Measurements from ENCODE around the gene ACP7. TPM values are rescaled to one million over a fixed set of nuclear protein-coding genes. Genes with fewer than 3 reads are reported as not detected.

ACP7 gene
- total RNA-seq, 4 donors from 2014 or later, result not detected

DNA sequence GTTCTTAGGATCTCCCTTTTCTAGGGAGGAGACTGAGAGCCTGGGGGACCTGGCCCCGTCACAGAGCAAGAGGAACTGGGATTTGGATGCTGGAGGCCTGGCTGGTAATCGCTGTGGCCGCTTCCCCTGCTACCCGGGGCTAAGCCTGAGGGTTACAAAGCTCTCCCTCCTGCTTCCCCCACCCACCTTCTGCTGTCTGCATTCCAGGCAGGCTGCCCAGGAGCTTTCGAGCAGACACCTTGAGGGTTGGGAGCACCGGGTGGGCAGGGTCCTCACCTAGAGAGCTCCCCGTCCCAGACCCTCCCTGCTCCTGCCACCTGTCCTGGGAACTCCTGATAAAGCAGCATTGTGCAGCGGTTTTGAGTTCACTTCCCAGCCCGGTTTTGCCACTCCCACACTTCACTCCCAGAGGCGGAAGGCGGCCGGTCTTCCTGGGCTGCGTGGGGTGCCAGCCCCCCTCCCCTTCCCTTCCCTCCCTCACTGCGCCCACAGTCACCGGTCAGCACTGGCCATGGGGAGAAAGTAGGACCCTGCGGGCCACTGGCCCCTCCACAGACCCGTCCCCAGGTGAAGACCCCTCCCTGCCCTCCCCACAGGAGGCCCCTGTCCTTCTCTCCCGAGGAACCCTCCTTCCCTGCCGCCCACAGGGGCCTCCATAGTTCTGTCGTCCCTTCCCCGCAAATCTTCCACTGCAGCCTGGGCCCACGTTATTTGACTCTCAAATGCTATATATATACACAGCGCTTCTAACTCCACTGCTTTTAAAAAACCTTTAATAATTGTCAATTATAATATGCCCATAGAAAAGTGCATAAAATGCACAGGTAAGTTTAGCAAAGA, 49.5 kb downstream of the ACP7 start:
- Histone ChIP-seq H3K4me3 (peak overlapping the region; percentile 19 to 31 (median 24)), H3K27me3 (no peaks in the 10 kb centered on the region), H3K36me3 (no peaks in the 10 kb centered on the region), H3K9me3 (no peaks in the 10 kb centered on the region), H3K4me1 (peaks cover 55 to 83% (median 81%) of the 10 kb centered on the region in 4 donors), H3K27ac (replicated peaks in 1 of 4) (peak overlapping the region; percentile 55 to 76 (median 66))
- TF ChIP-seq, protein P1, sequence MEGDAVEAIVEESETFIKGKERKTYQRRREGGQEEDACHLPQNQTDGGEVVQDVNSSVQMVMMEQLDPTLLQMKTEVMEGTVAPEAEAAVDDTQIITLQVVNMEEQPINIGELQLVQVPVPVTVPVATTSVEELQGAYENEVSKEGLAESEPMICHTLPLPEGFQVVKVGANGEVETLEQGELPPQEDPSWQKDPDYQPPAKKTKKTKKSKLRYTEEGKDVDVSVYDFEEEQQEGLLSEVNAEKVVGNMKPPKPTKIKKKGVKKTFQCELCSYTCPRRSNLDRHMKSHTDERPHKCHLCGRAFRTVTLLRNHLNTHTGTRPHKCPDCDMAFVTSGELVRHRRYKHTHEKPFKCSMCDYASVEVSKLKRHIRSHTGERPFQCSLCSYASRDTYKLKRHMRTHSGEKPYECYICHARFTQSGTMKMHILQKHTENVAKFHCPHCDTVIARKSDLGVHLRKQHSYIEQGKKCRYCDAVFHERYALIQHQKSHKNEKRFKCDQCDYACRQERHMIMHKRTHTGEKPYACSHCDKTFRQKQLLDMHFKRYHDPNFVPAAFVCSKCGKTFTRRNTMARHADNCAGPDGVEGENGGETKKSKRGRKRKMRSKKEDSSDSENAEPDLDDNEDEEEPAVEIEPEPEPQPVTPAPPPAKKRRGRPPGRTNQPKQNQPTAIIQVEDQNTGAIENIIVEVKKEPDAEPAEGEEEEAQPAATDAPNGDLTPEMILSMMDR (IDR thresholded peaks at IDR 0.05), result no peak
- TF ChIP-seq POLR2AphosphoS5 (IDR thresholded peaks at IDR 0.05), result no peak
- no peak for TF ChIP-seq POLR2A (IDR thresholded peaks at IDR 0.05; ENCODE audit: low read depth)
- TF ChIP-seq EP300 (IDR thresholded peaks at IDR 0.05), result no peak
- intact Hi-C loops (cut with DNase I), result no loop called here
- DNase-seq (ENCODE audit: extremely low spot score), result no peak
- WGBS, result 36% methylated on average over 23 of the region's 23 CpGs

DNA sequence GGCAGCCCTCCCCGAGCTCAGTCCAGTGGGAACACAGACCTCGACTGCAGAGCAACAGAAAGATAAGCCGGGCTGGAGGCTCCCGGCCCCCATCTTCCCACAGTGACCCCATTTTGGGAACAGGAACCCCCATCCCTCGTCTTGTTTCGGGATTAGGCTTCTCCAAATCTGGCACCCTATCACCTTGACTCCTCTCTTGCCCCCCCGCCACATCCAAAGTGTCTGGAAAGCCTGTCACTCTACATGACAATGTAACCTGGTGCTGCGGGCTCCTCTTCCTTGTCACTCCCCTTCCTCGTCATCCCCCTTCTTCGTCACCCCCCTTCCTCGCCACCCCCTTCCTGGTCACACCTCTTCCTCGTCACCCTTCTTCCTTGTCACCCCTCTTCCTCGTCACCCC, 51.5 kb downstream of the ACP7 start:
- H3K27me3 ChIP-seq, result no peaks in the 10 kb centered on the region
- H3K4me1 ChIP-seq, result peaks cover 47 to 82% (median 80%) of the 10 kb centered on the region in 4 donors
- intact Hi-C loops (cut with DNase I), result no loop called here
- no peak for DNase-seq (ENCODE audit: extremely low spot score)
- no peak overlapping the region for H3K27ac ChIP-seq (replicated peaks in 1 of 4)
- no peak overlapping the region for H3K4me3 ChIP-seq
- 89% methylated on average over 13 of the region's 13 CpGs for WGBS
- TF ChIP-seq, protein P1 (IDR thresholded peaks at IDR 0.05), result no peak
- no peak for TF ChIP-seq POLR2A (IDR thresholded peaks at IDR 0.05; ENCODE audit: low read depth)
- TF ChIP-seq POLR2AphosphoS5 (IDR thresholded peaks at IDR 0.05), result no peak
- no peak for TF ChIP-seq EP300 (IDR thresholded peaks at IDR 0.05)
- no peaks in the 10 kb centered on the region for H3K36me3 ChIP-seq
- H3K9me3 ChIP-seq, result no peaks in the 10 kb centered on the region

DNA sequence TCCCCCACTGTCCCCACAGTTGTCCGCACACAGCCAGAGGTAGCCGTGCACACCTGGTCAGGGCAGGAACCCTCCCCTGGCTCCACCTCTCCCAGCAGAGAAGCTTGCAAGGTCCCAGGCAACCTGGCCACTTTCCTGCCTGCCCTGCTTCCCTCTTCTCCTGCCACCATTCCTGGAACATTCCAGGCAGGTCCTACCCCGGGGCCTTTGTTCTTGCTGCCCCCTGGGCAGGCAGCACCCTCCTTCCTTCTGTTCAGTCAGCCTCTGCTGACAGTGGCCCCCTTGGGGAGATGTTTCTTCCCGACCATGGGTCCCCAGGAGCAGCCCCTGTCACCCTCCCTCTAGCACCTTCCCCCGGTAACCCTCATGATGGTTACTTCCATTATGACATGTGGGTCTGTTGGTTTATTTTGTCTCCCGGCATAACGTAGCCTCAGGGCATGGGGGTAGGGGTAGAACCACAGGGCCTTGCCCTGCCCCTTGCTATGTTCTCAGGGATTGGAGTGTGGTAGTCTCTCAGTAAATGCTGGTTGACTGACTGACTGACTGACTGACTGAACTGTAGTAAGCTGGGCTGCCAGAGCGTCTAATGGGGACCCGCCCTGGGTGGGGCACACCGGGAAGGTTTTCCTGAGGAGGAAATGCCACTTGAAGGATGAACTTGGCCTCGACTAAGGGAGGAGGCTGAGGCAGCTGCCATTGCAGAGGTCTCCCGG, 52.2 kb downstream of the ACP7 start:
- 81% methylated on average over 9 of the region's 12 CpGs for WGBS
- intact Hi-C loops (cut with DNase I), result no loop called here
- no peak for DNase-seq (ENCODE audit: extremely low spot score)
- no peak overlapping the region for H3K4me3 ChIP-seq
- H3K36me3 ChIP-seq, result no peaks in the 10 kb centered on the region
- TF ChIP-seq POLR2AphosphoS5 (IDR thresholded peaks at IDR 0.05), result no peak
- no peak for TF ChIP-seq EP300 (IDR thresholded peaks at IDR 0.05)
- no peak for TF ChIP-seq POLR2A (IDR thresholded peaks at IDR 0.05; ENCODE audit: low read depth)
- TF ChIP-seq, protein P1 (IDR thresholded peaks at IDR 0.05), result no peak
- peaks cover 40 to 80% (median 75%) of the 10 kb centered on the region in 4 donors for H3K4me1 ChIP-seq
- no peaks in the 10 kb centered on the region for H3K27me3 ChIP-seq
- no peaks in the 10 kb centered on the region for H3K9me3 ChIP-seq
- peak overlapping the region in 1 of 4 donors; percentile 34 for H3K27ac ChIP-seq (replicated peaks in 1 of 4)

DNA sequence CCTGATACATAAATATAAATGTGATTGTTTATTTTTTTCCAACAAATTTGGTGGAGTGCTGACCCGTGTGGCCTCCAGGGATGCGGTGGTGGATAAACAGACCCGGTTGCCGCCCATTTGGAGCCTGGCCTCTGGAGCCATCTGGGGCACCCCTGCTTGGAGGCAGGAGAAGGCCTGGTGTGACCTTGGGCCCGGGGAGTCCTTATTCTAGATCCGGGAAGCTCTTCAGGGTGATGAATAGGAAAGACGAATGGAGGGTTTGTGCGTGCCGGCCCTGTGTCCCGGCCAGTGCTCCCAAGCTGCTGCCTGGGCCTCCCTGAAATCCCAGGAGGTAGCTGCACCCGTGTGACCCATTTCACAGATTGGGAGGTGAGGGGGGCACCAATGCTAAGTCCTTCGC, 53.0 kb downstream of the ACP7 start:
- DNase-seq (ENCODE audit: extremely low spot score), result no peak
- Histone ChIP-seq H3K4me3 (no peak overlapping the region), H3K27me3 (no peaks in the 10 kb centered on the region), H3K27ac (replicated peaks in 1 of 4) (peak overlapping the region in 1 of 4 donors; percentile 10), H3K36me3 (no peaks in the 10 kb centered on the region), H3K4me1 (peaks cover 33 to 76% (median 69%) of the 10 kb centered on the region in 4 donors), H3K9me3 (no peaks in the 10 kb centered on the region)
- TF ChIP-seq, protein P1 (IDR thresholded peaks at IDR 0.05), result no peak
- TF ChIP-seq POLR2A (IDR thresholded peaks at IDR 0.05; ENCODE audit: low read depth) (no peak), EP300 (IDR thresholded peaks at IDR 0.05) (no peak), POLR2AphosphoS5 (IDR thresholded peaks at IDR 0.05) (no peak)
- 75% methylated on average over 12 of the region's 12 CpGs for WGBS
- intact Hi-C loops (cut with DNase I), result no loop called here

Measured in esophagus muscularis mucosa (tissue), 4 donors.